ENCODE data around the gene HAL.
"Not testable (repeated sequence)": the region's sequence is repeated elsewhere in the genome, so short reads cannot be mapped to it uniquely, and the experiment has no call there.

The HAL gene

GRCh38 chr12:95977764-95978305 lies 18.3 kb downstream of the HAL start:
- no peak for DNase-seq (ENCODE audit: low read depth in 1 of 2, low spot score in 1 of 2)

DNA sequence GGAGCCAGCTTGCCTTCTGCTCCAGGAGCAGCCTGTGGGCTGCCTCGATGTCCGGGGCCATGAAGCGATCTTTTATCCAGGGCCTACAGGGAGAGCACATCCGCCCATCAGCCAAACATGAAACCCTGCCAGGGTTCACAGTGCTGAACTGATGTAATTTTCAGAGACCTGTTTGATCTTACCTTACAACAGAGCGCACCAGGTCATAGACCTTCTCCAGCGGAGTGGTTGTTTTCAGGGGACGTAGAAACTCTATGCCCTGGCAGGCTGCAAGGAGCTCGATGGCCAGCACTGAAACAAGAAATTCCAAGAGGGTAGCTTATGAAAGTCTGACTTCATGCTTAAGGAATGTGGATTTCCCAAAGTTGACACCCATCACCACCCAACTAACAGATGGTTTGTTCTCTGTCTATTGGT lies 19.7 kb downstream of the HAL start:
- no peak for DNase-seq (ENCODE audit: low read depth in 1 of 2, low spot score in 1 of 2)

DNA sequence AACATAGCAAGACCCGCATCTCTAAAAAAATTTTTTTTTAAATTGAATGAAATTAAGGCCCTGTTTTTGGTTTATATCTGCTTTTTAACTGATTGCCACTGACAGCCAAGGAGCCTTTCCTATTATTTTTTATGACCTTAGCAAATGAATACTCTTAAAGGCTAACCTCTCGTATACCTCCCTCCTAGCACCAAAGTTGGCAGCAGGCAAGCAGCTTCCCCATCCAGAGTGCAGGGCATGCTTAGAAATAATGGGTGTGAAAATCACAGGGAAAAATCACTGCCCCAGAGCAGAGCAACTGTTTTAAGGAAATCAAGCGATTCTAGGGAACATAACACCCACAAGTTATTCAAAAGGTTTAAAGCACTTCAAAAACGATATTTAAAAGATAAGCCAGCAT lies 20.7 kb downstream of the HAL start:
- DNase-seq (ENCODE audit: low read depth in 1 of 2, low spot score in 1 of 2) = no peak

DNA sequence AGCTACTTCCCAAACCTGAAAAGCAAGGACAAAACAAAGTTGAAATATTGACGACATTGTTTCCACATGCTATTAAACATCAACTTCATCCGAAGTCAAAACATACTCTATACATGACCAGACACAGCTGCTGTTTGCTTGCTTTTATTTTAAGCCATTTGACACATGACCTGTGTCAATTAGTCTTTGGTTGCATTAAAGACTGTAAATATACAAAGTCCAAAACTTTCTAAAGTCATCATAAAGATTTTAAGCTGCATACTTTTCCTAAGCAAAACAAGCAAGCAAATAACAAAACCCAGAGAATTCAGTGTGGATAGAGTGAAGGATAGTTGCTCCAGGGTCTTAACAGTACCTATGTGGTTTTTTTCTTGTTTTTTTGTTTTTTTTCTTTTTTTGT lies 21.8 kb downstream of the HAL start:
- DNase-seq (ENCODE audit: low read depth in 1 of 2, low spot score in 1 of 2) = no peak

DNA sequence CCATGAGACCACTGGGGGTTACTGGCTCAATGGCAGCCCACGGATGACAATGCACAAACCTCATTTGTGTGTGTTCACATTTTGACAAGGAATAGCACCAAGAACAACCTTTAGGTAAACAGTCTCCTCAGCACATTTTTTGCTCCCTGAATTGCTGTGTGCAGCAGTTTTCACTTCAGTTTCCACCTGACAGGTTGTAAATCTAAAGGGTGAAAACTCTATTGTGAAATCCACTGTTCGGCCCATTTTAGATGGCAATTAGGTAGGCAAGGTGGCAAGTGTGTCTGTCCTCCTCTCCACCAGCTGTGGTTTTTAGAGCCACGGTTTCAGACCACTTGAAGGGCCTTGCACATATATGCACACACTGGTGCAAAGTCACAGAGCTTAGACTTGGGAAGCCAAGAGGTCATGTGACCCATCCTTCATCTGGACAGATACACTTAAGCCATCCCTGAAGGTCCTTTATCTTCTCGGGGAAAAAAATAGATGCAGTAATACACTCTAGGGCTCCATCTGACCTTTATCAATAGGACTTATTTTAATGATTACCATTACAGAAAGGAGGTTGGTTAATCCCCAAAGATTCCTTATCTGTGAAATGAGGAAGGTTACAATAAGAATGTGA lies 23.2 kb downstream of the HAL start:
- no peak for DNase-seq (ENCODE audit: low read depth in 1 of 2, low spot score in 1 of 2)

DNA sequence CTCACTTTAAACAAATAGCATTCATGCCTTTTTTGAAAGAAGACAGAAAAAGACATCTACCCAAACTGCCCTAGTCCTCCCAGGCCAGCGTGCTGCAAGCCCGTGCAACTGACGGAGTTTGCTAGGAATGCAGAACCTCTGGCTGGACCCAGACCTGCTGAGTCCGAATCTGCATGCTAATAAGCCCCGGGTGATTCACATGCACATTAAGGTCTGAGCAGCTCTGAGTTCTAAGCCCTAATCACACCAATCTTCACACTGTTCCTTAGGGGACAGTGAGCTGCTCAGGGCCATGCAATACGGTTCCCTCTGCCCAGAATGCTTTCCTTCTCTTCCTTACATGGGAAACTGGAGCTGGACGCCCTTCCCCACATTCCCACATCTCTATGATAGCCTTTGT lies 25.2 kb downstream of the HAL start:
- no peak for DNase-seq (ENCODE audit: low read depth in 1 of 2, low spot score in 1 of 2)

DNA sequence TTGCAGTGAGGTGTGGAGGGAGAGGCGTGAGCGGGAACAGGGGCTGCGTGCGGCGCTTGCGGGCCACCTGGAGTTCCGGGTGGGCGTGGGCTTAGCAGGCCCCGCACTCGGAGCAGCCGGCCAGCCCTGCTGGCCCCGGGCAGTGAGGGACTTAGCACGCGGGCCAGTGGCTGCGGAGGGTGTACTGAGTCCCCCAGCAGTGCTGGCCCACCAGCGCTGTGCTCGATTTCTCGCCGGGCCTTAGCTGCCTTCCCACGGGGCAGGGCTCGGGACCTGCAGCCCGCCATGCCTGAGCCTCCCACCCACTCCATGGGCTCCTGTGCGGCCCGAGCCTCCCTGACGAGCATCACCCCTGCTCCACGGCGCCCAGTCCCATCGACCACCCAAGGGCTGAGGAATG lies 27.0 kb downstream of the HAL start:
- DNase-seq (ENCODE audit: low read depth in 1 of 2, low spot score in 1 of 2) = not testable (repeated sequence)

DNA sequence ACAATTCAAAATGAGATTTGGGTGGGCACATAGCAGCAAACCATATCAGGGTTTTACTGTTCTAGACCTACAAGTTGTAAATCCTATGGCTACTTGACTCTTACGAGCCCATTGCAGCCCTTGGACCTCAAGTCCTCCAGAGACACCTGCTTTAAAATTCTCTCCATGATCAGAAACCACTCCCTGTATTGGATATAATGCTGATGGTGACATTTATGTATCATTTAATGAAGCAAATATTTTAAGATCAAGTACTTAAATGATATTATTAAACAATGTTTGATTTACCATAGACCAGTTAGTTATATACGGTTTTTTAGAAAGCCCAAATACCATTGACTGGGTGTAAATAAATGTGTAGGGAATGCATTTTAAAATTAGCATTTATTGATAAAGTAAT lies 28.8 kb downstream of the HAL start:
- no peak for DNase-seq (ENCODE audit: low read depth in 1 of 2, low spot score in 1 of 2)

DNA sequence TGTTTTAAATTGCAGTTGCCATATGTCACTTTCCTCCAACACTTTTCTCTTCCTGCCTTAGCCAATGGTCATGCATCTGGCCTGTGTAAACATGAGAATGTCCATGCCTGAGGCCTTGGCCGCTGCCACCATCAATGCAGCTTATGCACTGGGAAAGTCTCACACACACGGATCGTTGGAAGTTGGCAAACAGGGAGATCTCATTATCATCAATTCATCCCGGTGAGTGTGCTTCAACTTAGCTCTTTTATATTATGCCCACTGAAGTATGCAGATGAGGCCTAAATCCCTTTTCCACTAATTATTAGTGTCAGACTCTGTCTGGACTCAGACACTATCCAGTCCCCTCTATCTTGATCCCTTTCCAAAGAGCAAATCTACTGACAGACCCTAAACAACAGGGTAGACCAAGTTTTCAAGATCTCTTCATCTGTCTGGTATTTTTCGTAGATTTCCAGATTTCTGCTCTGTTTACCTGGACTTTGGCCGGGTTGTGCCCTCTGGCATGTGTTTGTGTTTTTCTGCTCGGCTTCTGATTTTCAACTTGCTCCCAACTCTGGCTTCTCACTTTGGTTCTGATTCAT lies 29.8 kb downstream of the HAL start:
- no peak for DNase-seq (ENCODE audit: low read depth in 1 of 2, low spot score in 1 of 2)

GRCh38 chr12:95963096-95963495 lies 33.0 kb downstream of the HAL start:
- no peak for DNase-seq (ENCODE audit: low read depth in 1 of 2, low spot score in 1 of 2)

DNA sequence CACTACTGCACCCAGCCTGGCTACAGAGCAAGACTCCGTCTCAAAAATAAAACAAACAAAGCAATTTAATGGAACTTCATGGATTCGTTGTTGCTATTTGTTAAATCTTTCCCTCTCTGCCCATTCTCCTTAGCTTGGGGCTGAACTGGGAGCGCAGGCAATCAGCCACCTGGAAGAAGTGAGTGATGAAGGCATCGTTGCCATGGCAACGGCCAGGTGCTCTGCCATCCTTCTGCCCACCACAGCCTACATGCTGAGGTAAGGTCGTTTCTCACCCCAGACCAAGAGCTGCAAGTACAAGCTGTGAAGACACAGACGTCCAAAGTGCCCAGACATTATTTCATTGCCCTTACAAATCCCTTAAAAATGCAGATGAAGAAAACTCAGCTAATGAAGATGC lies 33.9 kb downstream of the HAL start:
- DNase-seq (ENCODE audit: low read depth in 1 of 2, low spot score in 1 of 2) = no peak

GRCh38 chr12:95960241-95960640 lies 35.9 kb downstream of the HAL start:
- DNase-seq (ENCODE audit: low read depth in 1 of 2, low spot score in 1 of 2) = no peak

GRCh38 chr12:95959107-95959506 lies 37.0 kb downstream of the HAL start:
- no peak for DNase-seq (ENCODE audit: low read depth in 1 of 2, low spot score in 1 of 2)

GRCh38 chr12:95956557-95957145 lies 39.5 kb downstream of the HAL start:
- DNase-seq (ENCODE audit: low read depth in 1 of 2, low spot score in 1 of 2) = no peak

- DNase-seq (ENCODE audit: low read depth in 1 of 2, low spot score in 1 of 2) = no peak
These were observed 40.5 kb downstream of the HAL start for GRCh38 chr12:95955549-95956159.

DNA sequence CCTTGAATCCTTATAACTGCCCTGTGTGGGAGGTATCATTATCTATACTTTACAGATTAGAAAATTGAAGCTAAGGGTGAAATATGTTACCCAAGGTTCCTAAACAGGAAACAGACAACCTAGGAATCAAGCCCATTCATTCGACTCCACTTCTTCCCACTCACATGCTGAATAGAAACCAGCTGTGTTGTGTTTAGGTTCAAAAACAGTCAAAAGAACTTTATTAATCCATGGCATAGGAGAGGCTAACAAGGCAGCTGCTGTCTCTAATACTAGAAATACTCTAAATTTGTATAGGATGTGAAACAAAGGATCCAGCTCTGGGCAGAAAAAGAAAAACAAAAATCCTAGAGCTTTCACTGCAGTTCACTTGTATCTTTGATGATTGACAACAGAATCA lies 43.1 kb downstream of the HAL start:
- DNase-seq (ENCODE audit: low read depth in 1 of 2, low spot score in 1 of 2) = no peak

GRCh38 chr12:95951515-95951914 lies 44.6 kb downstream of the HAL start:
- DNase-seq (ENCODE audit: low read depth in 1 of 2, low spot score in 1 of 2) = no peak

DNA sequence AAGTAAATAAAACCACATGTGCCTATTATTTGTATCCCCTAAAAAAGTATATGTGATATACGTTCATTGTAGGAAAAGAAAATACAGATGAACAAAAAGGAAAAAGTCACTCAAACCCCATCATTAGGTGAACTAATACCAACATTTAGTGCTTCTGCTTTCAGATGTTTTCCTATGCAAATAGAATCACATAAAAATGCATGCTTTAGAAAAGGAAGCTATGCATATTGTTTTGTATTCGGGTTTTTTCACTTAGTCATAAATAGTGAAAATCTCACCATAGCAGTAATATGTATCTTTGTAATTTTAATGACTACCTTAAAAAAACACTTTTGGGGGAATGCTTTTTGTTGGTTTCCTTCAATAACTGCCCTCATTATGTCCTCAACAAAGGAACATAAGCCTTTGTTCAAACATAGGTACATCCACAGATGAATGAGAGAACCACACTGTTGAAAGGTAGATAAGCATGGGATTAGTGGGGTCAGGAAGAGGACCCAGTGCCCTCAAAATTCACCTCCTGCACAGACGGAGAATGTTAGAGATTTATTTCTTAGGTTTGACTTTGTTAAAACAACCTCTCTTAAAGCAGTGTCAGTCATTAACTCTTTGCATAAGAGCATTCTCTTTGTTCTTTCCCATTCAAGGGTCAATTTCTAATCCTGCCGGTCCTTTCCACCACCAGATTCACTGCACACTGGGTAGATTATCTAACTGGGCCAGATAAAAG lies 46.5 kb downstream of the HAL start:
- no peak for DNase-seq (ENCODE audit: low read depth in 1 of 2, low spot score in 1 of 2)

- DNase-seq (ENCODE audit: low read depth in 1 of 2, low spot score in 1 of 2) = no peak
These were observed 51.9 kb downstream of the HAL start for GRCh38 chr12:95944108-95944704.

DNA sequence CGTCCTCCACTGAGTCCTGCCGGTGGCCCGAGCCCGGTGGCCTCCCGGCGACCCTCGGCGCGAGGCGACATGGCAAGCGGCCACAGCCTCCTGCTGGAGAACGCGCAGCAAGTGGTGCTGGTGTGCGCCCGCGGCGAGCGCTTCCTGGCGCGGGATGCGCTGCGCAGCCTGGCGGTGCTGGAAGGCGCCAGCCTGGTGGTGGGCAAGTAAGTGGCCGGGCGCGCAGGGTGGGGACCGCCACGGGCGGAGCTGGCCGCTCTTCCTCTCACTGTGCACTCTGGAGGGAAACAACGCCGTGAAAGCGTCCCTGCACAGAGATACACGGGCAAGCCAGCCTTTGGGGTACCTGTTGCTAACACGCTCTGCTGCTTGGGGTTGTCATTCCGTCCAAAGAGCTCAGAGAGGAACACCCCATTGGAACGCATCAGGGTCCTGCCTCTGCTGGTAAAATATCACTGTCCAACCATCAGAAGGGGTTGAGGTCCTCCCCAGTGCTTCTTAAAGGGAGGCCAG lies 52.8 kb downstream of the HAL start, which contains the start of gene AMDHD1:
Gene AMDHD1, plus strand, starts transcription at position 2 of the 513 bp plus-strand sequence. Its CDS starts 68 bp downstream, at position 70.
- peak; percentile 20 to 51 for DNase-seq (ENCODE audit: low read depth in 1 of 2, low spot score in 1 of 2)

All from stimulated activated CD4-positive, alpha-beta T cell treated with anti-CD3 and anti-CD28 coated beads, Interleukin-15, amount 100 ng/mL, for 1 hour (primary cell).